Glutamatergic neuron (in vitro differentiated cells): ENCODE results near the gene AFF3. TPM values are rescaled to one million over a fixed set of nuclear protein-coding genes. Genes with fewer than 3 reads are reported as not detected.

Experiments
- DNase-seq: peaks from one replicate; pipeline ENCODE4 v3.0.0; 2022
- H3K27ac Mint-ChIP-seq: one replicate; pipeline ENCODE4 v1.8.0; 2020; ENCODE audit warnings: mild to moderate bottlenecking, mixed read lengths, inconsistent platforms; ENCODE audit not compliant: unreplicated experiment
- H3K27me3 Mint-ChIP-seq: one replicate; pipeline ENCODE4 v1.8.0; 2020; ENCODE audit warnings: mild to moderate bottlenecking, moderate library complexity, mixed read lengths, inconsistent platforms; ENCODE audit not compliant: unreplicated experiment
- H3K36me3 Mint-ChIP-seq: one replicate; pipeline ENCODE4 v1.8.0; 2020; ENCODE audit warnings: mild to moderate bottlenecking, mixed read lengths, inconsistent platforms; ENCODE audit not compliant: unreplicated experiment
- H3K4me1 Mint-ChIP-seq: one replicate; pipeline ENCODE4 v1.8.0; 2020; ENCODE audit warnings: mild to moderate bottlenecking, low read depth, mixed read lengths, inconsistent platforms; ENCODE audit not compliant: unreplicated experiment
- H3K4me3 Mint-ChIP-seq: one replicate; pipeline ENCODE4 v1.8.0; 2020; ENCODE audit warnings: mild to moderate bottlenecking, mixed read lengths, inconsistent platforms; ENCODE audit not compliant: unreplicated experiment
- H3K9me3 Mint-ChIP-seq: one replicate; pipeline ENCODE4 v1.8.0; 2020; ENCODE audit warnings: mild to moderate bottlenecking, moderate library complexity, mixed read lengths, inconsistent platforms; ENCODE audit not compliant: unreplicated experiment
- CTCF ChIP-seq: fragments of 200-600 bp; sonication (generic); IDR thresholded peaks from one replicate; pipeline ENCODE4 v1.5.0; 2021; ENCODE audit not compliant: partially characterized antibody, unreplicated experiment
- total RNA-seq: library from RNA; stranded (reverse); fragmentation: NEBNext Ultra II Directional; extraction: Animal tissue kit (Norgen Biotek cat#: 25700); gene quantifications from one replicate; pipeline ENCODE4 v1.2.1, GENCODE V29; 2021; ENCODE audit not compliant: unreplicated experiment

Gene AFF3
- total RNA-seq, 1 donor from 2014 or later, result 125 TPM

GRCh38 chr2:99803846-99804245, 338.5 kb downstream of the AFF3 start:
- TF ChIP-seq CTCF, result no peak
- Mint-ChIP-seq H3K9me3 (peaks cover 15% of the 10 kb centered on the region), H3K27me3 (peaks cover 4% of the 10 kb centered on the region), H3K36me3 (no peaks in the 10 kb centered on the region), H3K4me1 (peaks cover 35% of the 10 kb centered on the region), H3K4me3 (no peak overlapping the region), H3K27ac (no peak overlapping the region)
- DNase-seq, result no peak

GRCh38 chr2:99802734-99803133, 339.7 kb downstream of the AFF3 start:
- Mint-ChIP-seq H3K27ac (no peak overlapping the region), H3K9me3 (peaks cover 12% of the 10 kb centered on the region), H3K27me3 (peaks cover 4% of the 10 kb centered on the region), H3K4me3 (no peak overlapping the region), H3K36me3 (peaks cover 5% of the 10 kb centered on the region), H3K4me1 (peaks cover 27% of the 10 kb centered on the region)
- TF ChIP-seq CTCF, result no peak
- no peak for DNase-seq

GRCh38 chr2:99801327-99801901, 341.0 kb downstream of the AFF3 start:
- H3K36me3 Mint-ChIP-seq, result peaks cover 18% of the 10 kb centered on the region
- no peak overlapping the region for H3K4me3 Mint-ChIP-seq
- H3K27me3 Mint-ChIP-seq, result peaks cover 2% of the 10 kb centered on the region
- peaks cover 14% of the 10 kb centered on the region for H3K4me1 Mint-ChIP-seq
- TF ChIP-seq CTCF, result no peak
- H3K9me3 Mint-ChIP-seq, result peaks cover 17% of the 10 kb centered on the region
- H3K27ac Mint-ChIP-seq, result no peak overlapping the region
- no peak for DNase-seq

- no peak for TF ChIP-seq CTCF
- no peak for DNase-seq
- Mint-ChIP-seq H3K4me1 (no peaks in the 10 kb centered on the region), H3K36me3 (peaks cover 28% of the 10 kb centered on the region), H3K9me3 (peaks cover 8% of the 10 kb centered on the region), H3K27me3 (peaks cover 2% of the 10 kb centered on the region), H3K27ac (no peak overlapping the region), H3K4me3 (no peak overlapping the region)
Measured at GRCh38 chr2:99797475-99797874, 344.9 kb downstream of the AFF3 start.

- DNase-seq, result no peak
- peaks cover 2% of the 10 kb centered on the region for H3K4me1 Mint-ChIP-seq
- TF ChIP-seq CTCF, result no peak
- H3K36me3 Mint-ChIP-seq, result peaks cover 28% of the 10 kb centered on the region
- peaks cover 8% of the 10 kb centered on the region for H3K9me3 Mint-ChIP-seq
- no peak overlapping the region for H3K4me3 Mint-ChIP-seq
- peaks cover 2% of the 10 kb centered on the region for H3K27me3 Mint-ChIP-seq
- H3K27ac Mint-ChIP-seq, result no peak overlapping the region
Measured at GRCh38 chr2:99794414-99794813, 348.0 kb downstream of the AFF3 start.
